GM18519 (cell line): ENCODE data around the gene PURA.

ENCODE experiments used
- ATAC-seq: cut with Tn5 transposase; IDR thresholded peaks from one replicate; pipeline ENCODE4 v1.9.1; 2021; ENCODE audit warnings: mild to moderate bottlenecking, moderate library complexity; ENCODE audit not compliant: unreplicated experiment, low FRiP score

The PURA gene

DNA sequence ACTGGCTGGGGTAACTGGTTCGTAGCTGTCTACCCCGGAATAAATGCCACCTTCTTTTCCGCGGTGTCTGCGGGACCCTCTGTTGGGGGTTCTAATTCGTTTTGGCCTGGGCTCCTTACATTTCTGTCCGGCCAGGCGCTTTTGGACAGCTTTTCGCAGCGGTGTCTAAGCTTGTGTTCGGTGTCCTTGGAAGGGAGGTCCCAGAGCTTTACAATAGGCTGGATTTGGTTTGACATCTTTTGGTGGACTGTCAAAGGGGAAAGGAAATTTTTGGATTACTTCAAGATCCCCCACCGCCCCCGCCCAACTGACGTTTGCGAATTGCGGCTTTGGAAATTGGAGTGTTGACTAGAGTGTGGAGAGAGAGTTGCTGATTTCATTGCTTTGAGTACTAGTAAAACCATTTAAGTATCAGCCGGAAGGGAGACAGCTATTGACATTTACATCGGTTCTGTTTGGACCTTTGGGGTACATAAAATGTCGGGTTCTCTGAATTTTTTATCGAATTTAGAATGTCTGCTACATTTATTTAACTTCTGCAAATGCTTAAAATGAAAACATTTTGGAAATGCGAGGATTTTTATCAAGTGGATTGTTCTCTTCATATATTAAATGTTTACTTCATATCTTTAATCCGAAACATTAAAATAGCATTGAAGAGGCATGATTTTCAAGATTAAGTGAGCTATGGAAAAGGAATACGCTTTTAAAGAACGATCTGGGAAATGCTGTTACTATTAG lies 4.7 kb upstream of the PURA start:
- no peak for ATAC-seq

- no peak for ATAC-seq
Observed at GRCh38 chr5:140109759-140110645, 3.9 kb upstream of the PURA start.

DNA sequence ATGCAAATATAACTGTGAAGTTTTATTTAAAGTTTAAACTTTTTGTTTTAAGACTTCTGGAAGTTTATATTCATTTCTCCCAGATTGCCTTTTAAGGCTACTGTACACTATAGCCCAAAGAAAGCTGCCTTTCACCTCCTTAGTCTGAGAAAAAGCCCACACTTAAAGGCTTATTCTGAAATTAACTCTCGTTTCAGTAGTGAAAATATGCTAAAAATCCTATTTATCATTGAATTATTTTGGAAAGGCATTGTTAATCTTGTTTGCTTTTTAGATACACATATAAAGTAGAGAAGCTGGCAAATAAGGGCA lies 3.3 kb upstream of the PURA start:
- no peak for ATAC-seq

DNA sequence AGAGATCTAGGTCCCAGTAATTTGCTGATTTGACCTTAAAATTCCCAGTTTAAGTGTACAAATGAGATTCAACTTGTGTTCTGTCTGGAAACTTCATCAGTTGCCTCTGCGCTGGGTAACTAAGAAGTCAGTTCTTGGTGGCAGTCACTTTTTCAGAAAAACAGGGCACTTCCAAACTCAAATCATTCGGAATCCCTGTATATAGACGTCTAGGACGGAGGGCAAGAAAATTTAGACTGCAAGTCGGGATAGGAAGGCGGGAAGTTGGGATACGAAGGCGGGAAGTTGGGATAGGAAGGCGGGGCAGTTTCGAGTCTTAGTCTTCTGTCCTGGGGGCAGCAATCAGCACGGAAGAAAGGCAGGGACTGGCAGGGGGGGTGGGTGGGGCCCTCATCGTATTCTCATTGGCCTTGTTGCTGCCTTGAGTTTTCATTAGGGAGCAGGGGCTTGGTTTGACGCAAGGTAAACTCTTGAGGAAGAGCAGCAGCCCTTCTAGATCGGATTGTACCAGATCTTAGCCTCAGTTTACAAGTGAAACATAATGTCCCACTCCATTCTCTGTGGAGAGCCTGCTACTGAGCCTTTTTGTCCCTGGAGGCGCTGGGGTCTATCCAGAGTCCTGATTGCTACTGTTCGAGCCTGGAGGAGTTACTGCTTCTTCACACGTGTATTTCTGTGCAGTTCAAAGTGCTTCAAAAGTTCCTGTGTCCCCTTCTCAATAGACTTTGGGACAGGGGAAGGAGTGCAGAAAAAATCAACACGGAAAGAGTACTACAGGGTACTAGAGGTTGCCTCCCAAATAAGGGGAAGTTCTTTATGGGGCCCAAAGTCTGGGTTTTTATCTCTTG lies 2.7 kb upstream of the PURA start:
- ATAC-seq, result no peak

DNA sequence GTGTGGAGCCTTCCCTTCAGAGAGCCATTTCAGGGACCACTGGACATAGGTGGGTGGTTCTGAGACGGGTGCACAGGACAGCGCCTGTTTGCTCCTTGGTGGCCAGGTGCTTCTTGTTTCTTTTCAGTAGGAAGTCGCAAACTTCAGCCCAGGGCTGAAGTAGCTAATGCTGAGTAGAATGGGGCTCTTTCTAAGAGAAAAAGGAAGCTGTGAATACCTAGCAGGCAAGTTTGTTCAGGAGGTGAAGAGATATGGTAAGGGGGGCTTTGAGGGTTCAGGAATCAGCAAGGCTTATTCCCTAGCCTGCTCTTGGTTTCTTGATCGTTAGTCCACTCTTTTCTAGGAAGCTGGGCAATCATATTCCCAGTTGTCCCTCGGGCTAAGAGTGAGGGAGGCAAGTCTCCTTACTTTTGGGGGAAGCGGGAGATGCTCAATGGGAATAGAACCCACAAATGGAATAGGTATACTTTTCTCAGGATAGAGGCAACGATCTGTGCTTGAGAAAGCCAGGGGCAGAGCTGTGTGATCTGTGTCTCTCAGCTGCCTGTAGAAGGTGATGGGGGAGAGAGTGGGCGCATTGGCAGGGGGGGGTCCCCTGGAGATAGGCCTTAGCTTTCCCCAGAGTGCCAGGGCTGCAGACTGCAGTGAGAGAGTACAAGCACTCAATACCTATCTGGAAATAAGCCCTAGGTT lies 1.9 kb upstream of the PURA start:
- ATAC-seq, result no peak

DNA sequence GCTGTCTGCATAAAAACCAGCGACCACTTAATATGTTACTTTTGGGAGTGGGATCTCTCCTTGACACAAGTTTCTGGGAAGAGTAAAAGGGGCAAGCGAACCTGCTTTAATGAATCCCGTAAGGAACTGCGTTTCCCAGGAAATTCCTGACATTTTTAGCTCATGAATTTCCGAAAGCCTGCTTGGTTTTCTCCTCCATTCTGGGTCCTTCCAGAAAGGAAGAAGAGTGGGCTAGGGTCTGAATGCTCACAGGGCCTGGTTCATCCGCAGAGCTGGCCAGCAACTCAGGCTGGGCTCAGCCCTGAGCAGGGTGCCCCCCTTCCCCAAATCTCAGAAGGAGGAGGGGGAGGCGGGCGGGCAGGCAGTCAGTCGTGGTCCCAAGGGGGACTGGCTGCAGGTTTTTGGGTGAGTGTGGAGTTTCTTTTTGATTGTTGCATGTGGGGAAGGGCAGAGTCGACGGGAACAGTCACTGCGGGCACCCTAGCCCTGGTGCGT lies 1.2 kb upstream of the PURA start:
- ATAC-seq, result no peak

GRCh38 chr5:140113180-140113698 lies 670 bp upstream of the PURA start:
- no peak for ATAC-seq

DNA sequence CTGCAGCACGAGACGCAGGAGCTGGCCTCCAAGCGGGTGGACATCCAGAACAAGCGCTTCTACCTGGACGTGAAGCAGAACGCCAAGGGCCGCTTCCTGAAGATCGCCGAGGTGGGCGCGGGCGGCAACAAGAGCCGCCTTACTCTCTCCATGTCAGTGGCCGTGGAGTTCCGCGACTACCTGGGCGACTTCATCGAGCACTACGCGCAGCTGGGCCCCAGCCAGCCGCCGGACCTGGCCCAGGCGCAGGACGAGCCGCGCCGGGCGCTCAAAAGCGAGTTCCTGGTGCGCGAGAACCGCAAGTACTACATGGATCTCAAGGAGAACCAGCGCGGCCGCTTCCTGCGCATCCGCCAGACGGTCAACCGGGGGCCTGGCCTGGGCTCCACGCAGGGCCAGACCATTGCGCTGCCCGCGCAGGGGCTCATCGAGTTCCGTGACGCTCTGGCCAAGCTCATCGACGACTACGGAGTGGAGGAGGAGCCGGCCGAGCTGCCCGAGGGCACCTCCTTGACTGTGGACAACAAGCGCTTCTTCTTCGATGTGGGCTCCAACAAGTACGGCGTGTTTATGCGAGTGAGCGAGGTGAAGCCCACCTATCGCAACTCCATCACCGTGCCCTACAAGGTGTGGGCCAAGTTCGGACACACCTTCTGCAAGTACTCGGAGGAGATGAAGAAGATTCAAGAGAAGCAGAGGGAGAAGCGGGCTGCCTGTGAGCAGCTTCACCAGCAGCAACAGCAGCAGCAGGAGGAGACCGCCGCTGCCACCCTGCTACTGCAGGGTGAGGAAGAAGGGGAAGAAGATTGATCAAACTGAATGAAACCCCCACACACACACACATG lies 654 bp downstream of the PURA start:
- peak; percentile 24 for ATAC-seq

- no peak for ATAC-seq
Observed at GRCh38 chr5:140115186-140115500, 1.2 kb downstream of the PURA start.

- no peak for ATAC-seq
Observed at GRCh38 chr5:140116716-140117115, 2.8 kb downstream of the PURA start.

DNA sequence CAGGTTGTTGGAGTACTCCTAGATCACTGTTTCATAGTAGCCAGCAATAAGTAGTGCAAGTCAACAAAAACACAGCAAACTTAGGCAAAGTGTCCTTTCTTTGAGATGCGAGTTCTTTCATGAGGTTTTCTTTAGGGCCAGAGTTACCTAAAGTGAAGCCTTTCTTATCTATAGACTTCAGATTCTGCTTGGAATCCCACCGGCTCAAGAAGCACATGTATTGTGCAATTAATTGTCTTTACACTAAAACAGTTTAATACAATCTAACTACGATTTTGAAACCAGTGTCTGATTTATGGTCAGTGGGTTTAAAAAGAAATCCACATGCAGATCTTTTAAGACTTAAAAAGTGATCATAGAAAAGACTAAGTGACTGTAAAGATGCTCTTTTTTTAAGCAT lies 3.6 kb downstream of the PURA start:
- no peak for ATAC-seq

GRCh38 chr5:140118302-140118936 lies 4.5 kb downstream of the PURA start:
- no peak for ATAC-seq

GRCh38 chr5:140125637-140126036 lies 11.7 kb downstream of the PURA start, which contains the start of gene IGIP:
Gene IGIP, plus strand, starts transcription at chr5:140125937. Its CDS starts 2,540 bp downstream, at chr5:140128477.
- ATAC-seq, result no peak

- no peak for ATAC-seq
Observed at GRCh38 chr5:140126315-140127012, 12.6 kb downstream of the PURA start.

DNA sequence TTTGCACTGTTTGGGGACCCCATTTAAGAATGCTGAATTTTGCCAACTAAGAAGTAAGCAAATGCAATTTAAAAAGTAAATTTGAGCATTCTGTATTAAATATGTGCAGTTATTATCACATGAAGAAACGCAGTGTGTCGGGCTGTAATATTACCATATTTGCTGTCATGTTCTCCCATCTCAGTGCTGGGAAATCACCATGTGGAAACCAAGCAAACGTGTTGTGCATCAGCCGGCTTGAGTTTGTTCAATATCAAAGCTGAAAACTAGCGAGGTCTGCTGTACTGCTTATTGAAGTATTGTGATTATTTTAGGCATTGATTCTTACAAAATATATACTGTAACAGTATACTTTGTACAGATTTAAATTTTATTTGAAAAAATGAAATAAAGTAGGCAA lies 14.5 kb downstream of the PURA start:
- ATAC-seq, result no peak

DNA sequence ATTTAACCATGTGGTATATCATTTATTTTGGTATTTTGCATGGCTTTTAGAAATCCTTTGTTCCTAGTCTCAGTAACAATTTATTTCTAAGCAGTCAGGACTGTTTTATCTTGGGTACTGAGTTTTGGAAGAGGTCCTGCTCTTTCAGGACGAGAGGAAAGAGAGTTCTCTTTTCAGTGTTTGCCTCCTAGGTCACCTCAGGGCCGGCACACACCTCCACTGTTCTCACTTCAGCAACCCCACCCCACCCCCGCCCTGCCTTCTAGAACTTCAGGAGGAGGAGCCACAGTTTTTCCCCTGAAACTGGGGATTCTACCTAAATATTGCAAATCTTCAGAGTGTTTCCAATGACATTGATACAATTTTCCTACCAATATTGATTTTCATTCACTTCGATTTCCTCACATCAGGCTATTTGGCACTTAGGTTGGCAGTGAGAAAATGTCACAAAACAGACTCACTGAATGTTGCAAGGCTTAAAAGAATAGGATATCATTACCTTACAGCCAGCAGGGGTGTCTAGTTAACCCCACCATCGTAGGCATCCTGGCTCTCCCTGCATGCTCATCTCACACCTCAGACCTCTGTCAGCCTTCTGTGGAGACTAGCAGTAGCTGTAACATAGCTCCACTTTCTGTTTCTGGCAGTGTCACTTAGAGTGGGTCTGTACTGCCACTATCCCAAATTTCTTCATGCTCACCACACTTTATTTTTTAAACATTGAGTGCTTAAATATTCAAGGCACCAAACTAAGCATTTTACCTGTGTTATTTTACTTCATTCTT lies 17.2 kb downstream of the PURA start:
- no peak for ATAC-seq

DNA sequence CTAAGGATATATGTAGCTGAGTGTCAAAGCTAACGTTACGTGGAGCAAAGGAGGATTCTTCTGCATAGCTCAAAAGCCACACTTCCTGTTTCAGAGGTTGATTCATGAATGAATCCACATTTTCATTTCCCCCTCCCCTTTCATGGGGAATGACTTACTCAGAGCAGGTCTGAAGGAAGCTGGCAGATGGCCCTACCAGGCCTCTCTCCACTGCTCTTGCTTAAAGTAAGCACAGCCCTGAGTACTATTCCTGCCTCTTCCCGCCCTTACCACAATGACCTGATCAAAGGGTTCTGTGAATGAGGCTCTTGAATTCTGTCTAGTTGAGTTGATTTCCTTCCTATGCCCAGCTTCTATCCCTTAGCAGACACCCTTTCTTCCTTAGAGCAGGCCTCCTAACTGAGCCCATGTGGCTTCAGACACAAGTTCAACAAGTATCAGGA lies 18.1 kb downstream of the PURA start:
- no peak for ATAC-seq
